GM18873 (cell line): Measurements from ENCODE around the gene C12orf75.
A peak's percentile ranks its signal among the peaks of the same experiment; 100 is the strongest.
"Not testable (repeated sequence)": the region's sequence is repeated elsewhere in the genome, so short reads cannot be mapped to it uniquely, and the experiment has no call there.

Source experiments
- ATAC-seq: cut with Tn5 transposase; IDR thresholded peaks from one replicate; pipeline ENCODE4 v1.9.1; 2021; ENCODE audit warnings: mild to moderate bottlenecking, moderate library complexity, moderate number of reproducible peaks; ENCODE audit not compliant: unreplicated experiment, low FRiP score

C12orf75 gene

DNA sequence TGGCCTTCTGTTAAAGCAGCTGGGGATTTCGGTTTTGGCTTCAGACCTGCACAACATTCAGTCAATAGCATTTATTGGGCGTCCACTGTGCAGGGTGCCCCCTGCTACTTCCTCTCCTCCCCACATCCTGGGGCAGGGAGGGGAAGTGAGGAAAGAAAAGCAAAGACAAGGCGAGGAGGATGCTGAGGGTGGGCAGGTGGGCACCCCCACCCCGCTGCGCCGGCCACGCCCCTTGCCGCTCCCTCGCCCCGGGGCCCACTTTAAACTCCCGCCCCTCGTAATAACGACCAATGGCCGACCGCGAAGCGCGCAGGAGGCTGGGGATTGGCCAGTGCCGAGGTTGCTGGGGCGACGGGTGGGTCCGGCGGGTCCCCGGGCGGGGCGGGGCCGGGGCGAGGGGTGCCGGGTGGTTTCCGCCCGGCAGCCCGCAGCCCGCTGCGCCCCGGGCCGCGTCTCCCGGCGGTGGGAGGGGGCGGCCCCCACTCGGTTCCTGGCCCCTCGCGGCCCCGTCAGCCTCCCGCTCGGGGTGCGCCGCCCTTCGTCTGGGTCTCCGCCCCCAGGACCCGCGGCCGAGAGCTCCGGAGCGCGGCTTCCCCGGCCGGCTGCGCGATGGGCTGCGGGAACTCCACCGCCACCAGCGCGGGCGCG lies at the start of gene C12orf75:
Gene C12orf75, plus strand, starts transcription at position 409 of the 648 bp plus-strand sequence. Its CDS starts 201 bp downstream, at position 610.
- peak; percentile 76 for ATAC-seq

GRCh38 chr12:105280966-105281693 lies 49.4 kb upstream of the C12orf75 start:
- no peak for ATAC-seq

- no peak for ATAC-seq
Measured at GRCh38 chr12:105281694-105282049, 48.8 kb upstream of the C12orf75 start.

DNA sequence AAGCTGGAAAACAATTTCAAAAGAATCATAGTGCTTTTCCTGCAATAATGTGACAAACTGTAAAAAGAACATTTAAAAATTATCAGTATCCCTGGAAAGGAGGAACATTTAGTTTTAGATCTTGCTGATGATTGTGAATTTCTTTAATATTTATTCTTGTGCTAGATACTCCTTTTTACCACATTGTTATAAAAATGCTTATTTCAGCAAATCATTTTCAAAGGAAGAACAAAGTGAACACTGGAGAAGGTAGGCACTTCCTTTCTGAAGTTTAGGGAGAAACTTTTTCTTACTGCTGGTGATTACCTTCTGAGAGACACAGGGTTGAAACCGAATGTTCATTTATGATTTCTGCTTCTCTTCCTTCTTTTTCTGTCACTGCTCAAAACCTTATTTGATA lies 45.1 kb upstream of the C12orf75 start:
- ATAC-seq: no peak

DNA sequence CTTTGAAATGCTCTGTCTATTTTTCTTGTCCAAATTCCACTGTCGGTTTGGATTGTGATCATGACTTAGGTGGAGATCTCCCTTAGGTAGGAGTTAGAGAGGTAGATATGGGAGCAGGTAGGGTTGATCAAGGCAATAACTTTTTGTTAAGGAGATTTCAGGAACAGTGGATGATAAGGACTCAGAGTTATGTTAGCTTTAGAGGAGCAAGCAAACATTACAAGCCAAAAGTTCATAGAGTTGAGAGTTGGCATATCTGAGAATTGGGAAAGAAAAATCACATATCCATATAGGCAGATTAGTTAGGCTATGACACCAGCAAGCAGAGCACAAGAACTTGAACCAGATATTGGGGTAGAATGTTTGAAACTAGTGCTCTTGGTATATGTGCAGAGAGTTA lies 43.1 kb upstream of the C12orf75 start:
- no peak for ATAC-seq

GRCh38 chr12:105288311-105288996 lies 42.0 kb upstream of the C12orf75 start:
- no peak for ATAC-seq

DNA sequence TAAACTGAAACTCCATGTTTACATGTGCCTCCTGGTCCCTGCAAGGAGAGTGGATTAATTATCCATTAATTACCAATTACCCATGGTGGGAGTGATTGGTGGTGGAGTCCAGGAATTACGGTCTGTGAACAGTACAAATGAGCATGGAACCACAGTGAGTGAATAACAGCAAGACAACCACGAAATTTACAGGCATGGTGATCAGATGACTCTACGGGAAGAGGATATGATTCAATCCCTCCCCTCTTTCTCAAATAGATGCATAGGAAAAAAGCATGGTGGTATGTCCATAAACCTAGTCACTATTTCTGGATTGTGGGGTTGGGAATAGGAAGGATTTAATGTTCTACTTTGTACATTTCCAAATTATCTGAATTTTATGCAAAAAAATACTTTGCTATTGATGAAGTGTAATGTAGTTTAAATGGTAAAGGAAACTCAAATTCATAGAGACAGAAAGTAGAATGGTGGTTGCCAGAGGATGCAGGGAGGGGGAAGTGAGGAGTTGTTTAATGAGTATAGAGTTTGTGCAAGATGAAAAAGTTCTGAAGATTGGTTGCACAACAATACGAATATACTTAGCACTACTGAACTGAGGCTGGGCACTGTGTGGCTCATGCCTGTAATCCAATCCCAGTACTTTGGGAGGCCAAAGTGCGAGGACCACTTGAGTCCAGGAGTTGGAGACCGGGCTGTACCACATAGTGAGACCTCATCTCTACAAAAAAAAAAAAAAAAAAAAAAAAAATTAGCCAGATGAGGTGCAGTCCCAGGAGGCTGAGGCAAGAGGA lies 41.2 kb upstream of the C12orf75 start:
- no peak for ATAC-seq

GRCh38 chr12:105291531-105291930 lies 39.0 kb upstream of the C12orf75 start:
- ATAC-seq: no peak

- ATAC-seq: no peak
Measured at GRCh38 chr12:105292705-105293104, 37.8 kb upstream of the C12orf75 start.

DNA sequence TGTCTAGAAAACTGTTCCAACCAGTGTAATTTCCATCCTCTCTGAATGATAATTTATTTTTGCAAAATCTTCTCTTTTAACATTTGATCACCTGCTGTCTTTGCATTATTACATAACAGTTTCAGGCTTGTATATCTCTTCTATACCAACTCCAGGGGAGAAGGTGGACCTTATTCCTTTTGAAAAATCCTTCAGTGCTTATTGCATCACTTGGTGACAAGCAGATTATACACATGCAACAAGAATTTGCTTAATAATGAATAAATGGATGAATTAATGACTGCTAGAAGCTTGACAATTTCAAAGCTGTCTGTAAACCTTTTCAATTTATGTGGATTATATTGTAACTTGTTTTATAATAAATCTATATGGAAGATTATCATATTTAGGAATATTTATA lies 37.3 kb upstream of the C12orf75 start:
- no peak for ATAC-seq

- ATAC-seq: no peak
Measured at GRCh38 chr12:105294161-105294560, 36.3 kb upstream of the C12orf75 start.

DNA sequence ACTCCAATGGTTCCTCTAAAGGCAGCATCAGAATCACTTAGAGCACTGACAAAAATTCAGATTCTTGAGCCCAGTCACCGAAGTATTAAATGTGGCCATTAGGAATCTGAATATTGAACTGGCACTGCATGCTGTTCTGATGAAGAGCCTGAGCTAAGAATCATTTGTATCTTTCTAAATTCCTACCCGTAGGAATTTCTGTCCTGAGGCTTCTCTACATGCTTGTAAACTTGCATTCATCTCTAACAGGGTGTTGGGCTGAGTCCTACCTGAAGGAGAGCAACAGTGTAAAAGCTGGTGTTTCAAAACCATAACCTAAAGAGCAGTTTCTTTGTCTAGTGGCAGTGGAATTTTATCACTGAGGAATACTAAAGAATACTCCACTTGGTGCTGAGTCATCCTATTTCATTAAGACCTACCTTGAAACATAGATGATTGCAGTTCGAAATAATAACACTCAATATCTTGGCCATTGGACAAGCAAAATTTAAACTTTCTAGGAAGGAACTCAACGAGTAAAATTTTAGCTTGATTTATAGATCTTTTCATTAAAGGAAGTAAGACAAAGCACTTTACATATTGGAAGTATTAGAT lies 35.5 kb upstream of the C12orf75 start:
- ATAC-seq: no peak

GRCh38 chr12:105296116-105297089 lies 34.1 kb upstream of the C12orf75 start:
- ATAC-seq: no peak

- ATAC-seq: no peak
Measured at GRCh38 chr12:105300883-105301282, 29.6 kb upstream of the C12orf75 start.

DNA sequence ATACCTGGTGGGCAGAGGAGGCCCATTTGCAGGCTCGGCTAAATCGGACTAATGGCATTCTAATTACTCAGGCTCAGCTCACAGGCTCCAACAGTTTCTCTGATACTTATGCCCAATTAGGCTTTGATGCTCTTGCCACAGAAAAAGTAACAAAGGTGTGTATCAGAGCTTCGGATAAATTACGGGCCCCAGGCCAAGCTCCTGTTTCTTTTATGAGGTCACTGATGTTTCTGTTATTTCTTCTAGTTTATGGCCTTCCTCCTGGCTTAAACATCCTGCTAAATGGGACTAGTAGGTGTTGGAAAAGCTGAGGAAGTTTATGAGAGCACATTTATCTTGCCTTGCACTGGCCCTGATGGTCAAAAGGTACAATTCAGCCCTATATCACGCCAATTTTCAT lies 28.8 kb upstream of the C12orf75 start:
- ATAC-seq: no peak

DNA sequence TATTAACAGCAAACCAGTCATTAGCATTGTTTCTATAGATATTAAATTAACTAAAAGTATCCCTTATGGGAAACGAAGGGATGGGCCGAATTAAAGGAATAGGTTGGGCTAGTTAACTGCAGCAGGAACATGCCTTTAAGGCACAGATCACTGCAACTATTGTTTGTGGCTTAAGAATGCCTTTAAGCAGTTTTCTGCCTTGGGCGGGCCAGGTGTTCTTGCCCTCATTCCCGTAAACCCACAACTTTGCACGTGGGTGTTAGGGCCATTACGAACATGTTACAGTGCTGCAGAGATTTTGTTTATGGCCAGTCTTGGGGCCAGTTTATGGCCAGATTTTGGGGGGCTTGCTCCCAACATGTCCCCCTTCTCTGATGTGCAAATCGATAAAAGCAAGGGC lies 27.5 kb upstream of the C12orf75 start:
- ATAC-seq: not testable (repeated sequence)

DNA sequence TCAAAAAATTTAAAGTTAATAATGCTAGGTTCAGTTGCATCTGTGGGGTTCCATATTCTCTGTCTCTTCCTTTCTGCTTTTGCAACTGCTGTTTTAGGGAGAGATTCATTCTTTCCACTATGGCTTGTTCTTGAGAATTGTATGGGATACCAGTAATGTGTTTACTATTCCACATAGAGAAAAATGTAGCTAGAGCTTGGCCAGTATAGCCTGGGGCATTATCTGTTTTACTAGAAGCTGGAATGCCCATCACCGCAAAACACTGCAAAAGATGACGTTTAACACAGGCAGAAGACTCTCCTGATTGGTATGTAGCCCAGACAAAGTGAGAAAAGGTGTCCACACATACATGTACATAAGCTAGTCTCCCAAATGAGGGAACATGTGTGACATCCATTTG lies 25.9 kb upstream of the C12orf75 start:
- not testable (repeated sequence) for ATAC-seq

- not testable (repeated sequence) for ATAC-seq
Measured at GRCh38 chr12:105307601-105308314, 22.7 kb upstream of the C12orf75 start.

GRCh38 chr12:105308839-105309238 lies 21.7 kb upstream of the C12orf75 start:
- not testable (repeated sequence) for ATAC-seq
